GM21528 (cell line): ENCODE results near the gene BEND2.
"Not testable (repeated sequence)": the region's sequence is repeated elsewhere in the genome, so short reads cannot be mapped to it uniquely, and the experiment has no call there.

ENCODE experiments used
- ATAC-seq: cut with Tn5 transposase; IDR thresholded peaks from one replicate; pipeline ENCODE4 v1.9.1; 2021; ENCODE audit warnings: mild to moderate bottlenecking, moderate library complexity; ENCODE audit not compliant: unreplicated experiment, low FRiP score

Gene BEND2

DNA sequence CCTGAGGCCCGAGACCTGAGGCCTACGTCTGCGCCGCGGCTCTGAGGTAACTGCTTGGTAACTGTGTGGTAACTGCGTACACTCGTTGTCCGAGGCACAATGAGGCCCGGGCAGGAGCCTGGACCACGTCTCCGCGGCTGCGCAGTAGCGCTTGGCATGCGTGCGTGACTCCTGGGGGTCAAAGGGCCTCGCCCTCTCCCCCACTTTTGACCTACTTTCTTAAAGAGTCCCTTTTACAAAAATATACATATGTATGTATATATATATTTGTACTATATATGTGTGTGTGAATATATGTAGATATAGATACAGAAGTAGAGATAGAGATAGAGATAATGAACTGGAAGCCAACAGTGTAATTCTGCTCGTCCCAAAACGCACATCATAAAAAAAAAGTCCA is at the start of gene BEND2:
Gene BEND2 (minus strand): TSS at position 101 of the 400 bp plus-strand sequence. CDS start 136 bp downstream, outside the sequence.
- no peak for ATAC-seq

DNA sequence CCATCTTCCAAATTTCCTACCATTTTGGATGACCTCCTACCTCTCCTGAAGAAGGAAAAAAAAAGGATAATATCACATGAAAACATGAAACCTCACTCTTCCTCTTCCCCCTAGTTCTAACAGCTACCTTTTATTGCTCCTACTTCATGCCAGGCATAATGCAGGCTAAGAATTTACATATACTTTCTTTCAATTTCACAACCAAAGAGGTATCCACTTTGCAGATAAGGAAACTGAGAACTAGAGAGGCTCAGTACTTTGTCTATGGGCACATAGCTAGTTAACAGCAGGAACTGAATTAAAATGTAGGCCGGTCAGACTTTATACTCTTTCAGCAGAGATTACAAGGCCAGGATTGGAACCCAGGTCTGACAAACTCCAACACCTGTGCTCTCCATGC is 34.4 kb upstream of the BEND2 start:
- ATAC-seq: no peak

GRCh38 chrX:18252644-18253359 is 32.1 kb upstream of the BEND2 start:
- no peak for ATAC-seq

- ATAC-seq: not testable (repeated sequence)
Observed at GRCh38 chrX:18229646-18230045, 9.0 kb upstream of the BEND2 start.

- no peak for ATAC-seq
Observed at GRCh38 chrX:18228069-18228468, 7.4 kb upstream of the BEND2 start.

- no peak for ATAC-seq
Observed at GRCh38 chrX:18227458-18227857, 6.8 kb upstream of the BEND2 start.

- ATAC-seq: no peak
Observed at GRCh38 chrX:18210470-18210869, 10.2 kb downstream of the BEND2 start.

DNA sequence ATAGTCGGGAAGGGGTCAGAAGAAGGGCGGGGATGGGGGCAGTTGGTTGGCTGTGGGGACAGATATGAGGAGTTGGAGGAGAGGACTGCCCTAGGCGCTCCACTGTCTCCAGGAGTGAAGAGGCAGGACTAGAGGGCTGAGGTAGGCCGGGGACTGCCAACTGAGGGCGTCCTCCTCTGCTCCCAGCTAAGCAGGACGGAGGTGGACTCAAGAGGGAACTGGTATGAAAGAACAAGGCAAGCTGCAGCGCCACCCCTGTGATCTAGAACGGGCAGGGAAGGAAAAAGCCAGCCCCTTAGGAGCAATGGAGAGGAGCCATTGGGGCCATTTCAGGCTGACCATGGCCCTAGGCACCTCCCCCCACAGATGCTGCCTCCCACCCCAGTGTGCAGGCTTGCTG is 14.0 kb downstream of the BEND2 start:
- ATAC-seq: no peak

DNA sequence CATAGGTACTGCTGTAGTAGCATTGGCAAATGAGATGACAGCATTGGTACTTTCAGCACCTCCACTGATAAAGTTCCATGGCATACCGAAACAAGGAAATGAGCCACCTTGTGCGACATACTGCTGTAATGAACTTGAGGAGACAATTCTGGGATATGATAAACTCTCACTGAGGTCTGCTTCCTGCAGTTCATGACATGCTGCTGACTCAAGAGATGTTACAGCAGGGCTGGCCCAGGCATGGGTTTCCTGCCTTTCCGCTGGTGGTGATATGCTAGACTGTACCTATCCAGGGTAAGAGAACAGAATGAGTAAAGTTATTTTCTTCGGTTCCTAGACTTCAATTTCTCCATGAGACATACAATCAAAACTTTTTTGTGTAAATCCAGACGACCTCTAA is 17.1 kb downstream of the BEND2 start:
- ATAC-seq: no peak

- no peak for ATAC-seq
Observed at GRCh38 chrX:18194688-18195087, 26.0 kb downstream of the BEND2 start.

DNA sequence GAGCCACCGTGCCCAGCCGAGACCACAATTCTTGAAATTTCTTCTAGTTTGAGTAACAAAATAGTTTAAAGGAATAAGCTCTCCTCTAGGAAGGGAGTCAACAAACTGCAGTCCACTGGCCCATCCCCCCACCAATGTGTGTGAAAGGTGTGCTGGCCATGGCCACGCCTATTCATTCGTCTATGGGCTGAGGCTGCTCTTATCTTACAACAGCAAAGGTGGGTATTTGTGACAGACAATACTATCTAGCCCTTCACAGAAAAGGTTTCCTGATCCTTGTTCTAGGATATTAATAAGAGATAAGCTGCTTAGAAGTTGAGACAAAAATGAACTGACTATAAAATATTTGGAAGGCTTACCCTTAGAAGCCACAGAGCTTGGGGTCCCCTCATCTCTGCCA is 41.2 kb downstream of the BEND2 start:
- ATAC-seq: no peak

DNA sequence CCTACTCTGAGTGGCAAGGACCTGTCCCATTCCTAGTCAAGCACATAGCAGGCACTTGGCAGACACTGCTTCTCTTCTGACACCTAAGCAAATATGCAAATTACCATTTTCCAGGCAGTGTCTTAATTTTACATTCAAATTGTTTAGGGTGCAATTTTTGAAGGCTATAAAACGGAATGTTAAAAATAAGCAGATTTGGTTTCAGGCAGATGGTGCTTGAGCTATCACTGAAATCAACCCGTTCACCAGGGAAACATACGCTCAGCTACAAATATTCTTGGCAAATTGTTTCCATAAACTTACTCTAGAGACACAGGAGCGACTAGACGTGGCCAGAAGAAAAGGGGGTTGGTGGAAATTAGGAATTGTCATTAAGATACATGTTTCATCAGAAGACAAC is 45.7 kb downstream of the BEND2 start:
- no peak for ATAC-seq

DNA sequence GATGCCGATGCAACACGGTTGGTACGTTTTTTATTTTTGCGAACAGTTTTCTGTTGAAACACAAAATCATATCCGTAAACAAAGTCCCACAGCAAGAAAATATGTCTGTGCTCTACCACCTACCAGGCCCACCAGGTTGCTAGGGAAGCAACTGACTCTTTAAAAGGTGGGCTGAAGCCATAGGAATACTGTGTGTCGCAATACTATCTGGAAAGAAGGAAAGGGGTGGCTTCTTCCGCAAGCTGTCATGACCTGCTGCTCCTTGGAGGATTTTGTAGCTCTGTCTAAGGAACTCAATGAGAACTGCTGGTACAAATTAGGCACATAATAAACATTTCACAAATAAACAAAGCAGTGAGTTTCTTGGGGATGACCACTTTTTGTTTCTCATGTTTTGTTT is 46.5 kb downstream of the BEND2 start:
- no peak for ATAC-seq

DNA sequence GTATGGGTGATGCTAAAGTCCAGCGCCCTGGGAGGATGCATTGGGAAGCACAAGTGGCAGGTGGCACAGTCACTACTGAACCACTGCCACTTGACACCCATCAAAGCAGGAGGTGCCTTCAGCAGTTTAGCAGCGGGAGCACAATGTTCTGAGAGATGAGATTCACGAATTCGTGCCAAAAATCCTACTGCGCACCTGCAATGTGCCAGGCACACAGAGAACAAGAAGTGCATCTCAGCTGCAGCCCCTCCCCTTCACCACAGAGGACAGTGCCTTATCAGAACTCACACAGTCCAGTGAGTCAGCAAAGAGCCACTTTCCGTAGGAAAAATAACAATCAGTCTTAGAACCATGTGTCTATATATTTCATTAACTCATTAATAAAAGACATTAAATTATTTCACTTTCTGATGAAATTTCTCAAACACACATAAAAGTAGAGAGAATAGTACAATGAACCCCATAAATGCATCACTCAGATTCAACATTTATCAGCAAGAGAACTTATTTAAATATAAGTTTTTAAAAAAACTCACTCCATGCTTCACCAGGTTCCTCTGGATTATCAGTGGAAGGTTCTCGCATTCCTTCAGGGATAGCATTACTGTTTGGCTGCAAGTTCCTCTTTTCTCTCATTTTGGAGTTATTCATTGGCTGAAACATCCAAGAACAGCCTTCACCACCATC is 47.0 kb downstream of the BEND2 start:
- ATAC-seq: no peak

- ATAC-seq: no peak
Observed at GRCh38 chrX:18172970-18173369, 47.7 kb downstream of the BEND2 start.

DNA sequence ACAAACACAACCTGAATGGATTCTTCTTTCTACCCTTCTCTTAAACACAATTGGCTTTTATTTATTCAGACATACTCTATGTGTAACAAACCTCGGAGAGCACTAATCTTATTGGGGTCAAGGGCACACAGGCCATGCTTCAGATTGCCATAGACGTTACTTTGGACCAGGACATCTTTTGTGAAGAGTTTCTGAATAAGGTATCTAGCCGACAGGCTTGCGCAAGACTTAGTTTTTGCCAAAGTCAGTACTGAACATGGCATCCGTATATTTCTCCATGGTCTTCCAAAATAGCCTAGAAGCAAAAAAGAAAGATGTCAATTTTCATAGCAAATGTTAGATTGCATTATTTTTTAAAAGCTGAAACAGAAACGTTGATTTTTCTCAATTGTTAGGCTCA is 49.8 kb downstream of the BEND2 start:
- no peak for ATAC-seq

GRCh38 chrX:18166068-18166467 is 54.6 kb downstream of the BEND2 start:
- no peak for ATAC-seq

- no peak for ATAC-seq
Observed at GRCh38 chrX:18160369-18160768, 60.3 kb downstream of the BEND2 start.

DNA sequence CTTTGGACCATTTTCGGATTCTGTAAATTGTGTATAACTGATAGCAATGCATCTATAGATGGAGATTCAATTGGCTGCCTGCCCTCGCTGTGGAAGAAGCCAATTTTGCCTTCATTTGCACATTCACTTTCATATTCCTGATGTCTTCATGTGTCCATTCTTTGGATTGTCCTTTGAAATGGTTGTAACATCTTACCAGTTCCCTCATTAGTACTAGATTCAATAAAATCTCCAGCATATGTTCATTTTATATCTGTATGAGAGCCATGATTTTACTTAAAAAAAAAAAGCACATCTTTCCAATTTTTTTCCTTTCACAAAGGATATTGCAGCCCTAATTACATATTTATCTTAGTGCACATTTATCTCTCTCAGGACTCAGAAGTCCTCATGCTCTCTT is 61.7 kb downstream of the BEND2 start:
- no peak for ATAC-seq

DNA sequence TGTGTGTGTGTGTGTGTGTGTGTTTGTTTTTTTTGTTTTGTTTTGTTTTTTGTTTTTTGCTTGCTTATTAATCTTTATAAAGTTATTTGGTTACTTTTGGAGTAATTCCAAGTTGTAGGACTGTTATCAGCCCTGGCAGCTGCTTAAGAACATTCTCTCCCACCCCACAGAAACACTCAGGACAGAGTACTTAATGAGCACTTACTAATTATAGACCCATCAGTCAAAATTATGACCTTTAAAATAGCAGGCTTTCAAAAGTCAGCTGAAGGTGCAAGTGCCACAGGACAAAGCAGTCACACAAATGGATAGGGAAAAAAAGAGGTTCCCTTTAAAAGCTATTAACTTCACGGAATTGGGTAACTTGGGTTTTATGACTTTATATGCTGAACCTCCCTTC is 69.0 kb downstream of the BEND2 start:
- no peak for ATAC-seq

DNA sequence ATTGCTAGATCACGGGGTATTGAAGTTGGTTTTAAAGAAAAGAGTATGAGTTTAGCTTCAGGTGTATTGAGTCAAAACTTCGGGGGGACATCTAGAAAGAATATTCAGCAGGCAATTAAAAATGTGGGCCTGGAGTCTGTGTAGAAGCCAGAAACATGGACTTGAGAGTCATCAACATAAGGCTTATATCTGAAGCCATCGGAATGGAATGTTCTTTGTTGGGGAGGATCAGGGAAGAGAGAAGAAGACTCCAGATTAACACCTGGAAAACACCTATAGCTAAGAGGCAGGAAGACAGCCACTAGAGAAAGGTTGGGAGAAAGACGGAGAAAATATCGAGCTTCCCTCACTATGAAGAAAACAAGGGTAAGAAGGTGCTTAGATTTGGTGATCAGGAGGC is 69.5 kb downstream of the BEND2 start:
- ATAC-seq: no peak

DNA sequence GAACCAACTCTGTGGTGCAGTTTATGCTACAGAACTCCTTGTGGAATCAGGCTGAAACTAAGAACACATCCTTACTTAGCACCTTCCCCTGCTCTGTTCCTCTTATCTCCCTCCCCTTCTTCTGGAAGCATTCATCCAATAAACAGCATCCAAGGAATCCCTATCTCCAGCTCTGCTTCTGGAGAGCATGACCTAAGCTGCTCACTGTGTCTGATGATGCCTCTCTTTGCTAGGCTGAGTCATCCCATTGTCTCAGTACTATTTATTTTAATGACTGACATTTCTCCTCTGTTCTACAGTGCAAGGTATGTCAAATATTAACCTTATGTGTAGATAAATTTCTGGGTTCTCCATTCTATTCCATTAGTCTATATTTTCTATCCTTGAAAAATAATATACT is 71.2 kb downstream of the BEND2 start:
- ATAC-seq: no peak
